Liver (tissue), 9 donors: Measurements from ENCODE around the gene PRMT5. TPM values are rescaled to one million over a fixed set of nuclear protein-coding genes. Genes with fewer than 3 reads are reported as not detected.

Source experiments
- DNase-seq: peaks from one replicate; pipeline ENCODE4 v3.0.0-alpha.2; 2017; ENCODE audit warnings: low spot score
- H3K27ac ChIP-seq, 2 donors: one replicate each; pipeline ENCODE4 v1.7.0; 2013; ENCODE audit warnings: inconsistent platforms in 2 of 2, low read length in 2 of 2, control low read depth in 1 of 2, low read depth in 1 of 2, mild to moderate bottlenecking in 1 of 2
- H3K27me3 ChIP-seq, 4 donors: one replicate each; pipeline versions ENCODE4 v1.6.1 to v1.7.0; 2013; ENCODE audit warnings: low read length in 3 of 4, inconsistent platforms in 1 of 4, mild to moderate bottlenecking in 1 of 4, moderate library complexity in 1 of 4; ENCODE audit not compliant: control insufficient read depth in 4 of 4, insufficient read depth in 4 of 4
- H3K36me3 ChIP-seq, 4 donors: one replicate each; pipeline versions ENCODE4 v1.6.1 to v1.7.0; 2013; ENCODE audit warnings: low read length in 3 of 4, mild to moderate bottlenecking in 3 of 4, low read depth in 1 of 4, moderate library complexity in 1 of 4; ENCODE audit not compliant: control insufficient read depth in 4 of 4, insufficient read depth in 3 of 4
- H3K4me1 ChIP-seq, 4 donors: one replicate each; pipeline versions ENCODE4 v1.6.1 to v1.7.0; 2013; ENCODE audit warnings: low read length in 3 of 4, mild to moderate bottlenecking in 3 of 4, moderate library complexity in 1 of 4; ENCODE audit not compliant: control insufficient read depth in 4 of 4, insufficient read depth in 4 of 4
- H3K4me3 ChIP-seq, 3 donors: one replicate each; pipeline versions ENCODE4 v1.6.1 to v1.7.0; 2013; ENCODE audit warnings: low read length in 3 of 3, control low read depth in 1 of 3, low read depth in 1 of 3, mild to moderate bottlenecking in 1 of 3
- H3K9ac ChIP-seq, 2 donors: one replicate each; pipeline ENCODE4 v1.7.0; 2013; ENCODE audit warnings: low read length in 2 of 2, mild to moderate bottlenecking in 2 of 2, moderate library complexity in 2 of 2, control low read depth in 1 of 2, low read depth in 1 of 2
- H3K9me3 ChIP-seq, 4 donors: one replicate each; pipeline versions ENCODE4 v1.6.1 to v1.7.0; 2013; ENCODE audit warnings: low read length in 3 of 4; ENCODE audit not compliant: control insufficient read depth in 4 of 4
- ATF3 ChIP-seq: IDR thresholded peaks from 2 replicates; pipeline ENCODE4 v1.6.1; 2016; ENCODE audit warnings: antibody characterized with exemption
- CTCF ChIP-seq: fragments of 150-350 bp; IDR thresholded peaks from 2 replicates; pipeline ENCODE4 v1.5.1; 2017; ENCODE audit warnings: improper control_type of control experiment, low read depth, low read length; ENCODE audit not compliant: missing input control
- EGR1 ChIP-seq, 2 donors: IDR thresholded peaks; 2 replicates each; pipeline ENCODE4 v1.6.1; 2016 to 2018; ENCODE audit warnings: antibody characterized with exemption in 2 of 2, low read depth in 2 of 2
- FOXA1 ChIP-seq: IDR thresholded peaks from 2 replicates; pipeline ENCODE4 v1.6.1; 2016; ENCODE audit warnings: antibody characterized with exemption
- FOXA2 ChIP-seq: IDR thresholded peaks from 2 replicates; pipeline ENCODE4 v1.6.1; 2016; ENCODE audit warnings: antibody characterized with exemption
- GABPA ChIP-seq, 2 donors: IDR thresholded peaks in 1 of 2; conservative IDR thresholded peaks in 1 of 2; 2 replicates each; pipeline ENCODE4 v1.6.1; 2016; ENCODE audit warnings: antibody characterized with exemption in 2 of 2, mild to moderate bottlenecking in 1 of 2, moderate library complexity in 1 of 2
- HNF4A ChIP-seq, 2 donors: conservative IDR thresholded peaks; 2 replicates each; pipeline ENCODE4 v1.6.1; 2016; ENCODE audit warnings: antibody characterized with exemption in 2 of 2, mild to moderate bottlenecking in 2 of 2
- HNF4G ChIP-seq: IDR thresholded peaks from 2 replicates; pipeline ENCODE4 v1.6.1; 2016; ENCODE audit warnings: antibody characterized with exemption
- MAX ChIP-seq: IDR thresholded peaks from 2 replicates; pipeline ENCODE4 v1.6.1; 2016; ENCODE audit warnings: antibody characterized with exemption
- RAD21 ChIP-seq, 2 donors: IDR thresholded peaks; 2 replicates each; pipeline ENCODE4 v1.6.1; 2016; ENCODE audit warnings: antibody characterized with exemption in 2 of 2, mild to moderate bottlenecking in 2 of 2
- SP1 ChIP-seq: IDR thresholded peaks from 2 replicates; pipeline ENCODE4 v1.6.1; 2018; ENCODE audit warnings: antibody characterized with exemption, mild to moderate bottlenecking
- TAF1 ChIP-seq: conservative IDR thresholded peaks from 2 replicates; pipeline ENCODE4 v1.6.1; 2016; ENCODE audit warnings: antibody characterized with exemption, mild to moderate bottlenecking
- YY1 ChIP-seq: IDR thresholded peaks from 2 replicates; pipeline ENCODE4 v1.6.1; 2016; ENCODE audit warnings: antibody characterized with exemption, mild to moderate bottlenecking
- WGBS: extraction: QIAGEN DNeasy Blood & Tissue Kit; methylation state at CpG from one replicate; pipeline ENCODE4 v1.1.7; 2013; 5-methylcytosine and 5-hydroxymethylcytosine counted together
- polyA plus RNA-seq, 2 donors: library from polyadenylated mRNA; stranded (reverse) in 1 of 2; unstranded in 1 of 2; fragments of 200-250 nt in 1 of 2; fragments of >200 nt in 1 of 2; fragmentation: Nextera tagmentation in 1 of 2; extraction: Ambion mirVana in 1 of 2; gene quantifications; one replicate each; pipeline versions ENCODE4 v1.2.1 to v1.2.3, GENCODE V29; 2013 to 2015
- total RNA-seq, 2 donors: library from RNA; depleted of rRNA; stranded (reverse); fragments of >200 nt; gene quantifications; one replicate each; pipeline ENCODE4 v1.2.3, GENCODE V29; 2014
- donor health status: healthy.
- donor health status: healthy.
- donor health status: healthy.
- donor health status: healthy.
- donor health status: healthy.

PRMT5 gene
- total and polyA plus RNA-seq, 4 donors = 14.1 to 28.2 (median 26.8) TPM

GRCh38 chr14:22878271-22879246 is 50.6 kb downstream of the PRMT5 start:
- DNase-seq = no peak
- Histone ChIP-seq H3K27me3 (no peaks in the 10 kb centered on the region), H3K9ac (no peak overlapping the region), H3K9me3 (no peaks in the 10 kb centered on the region), H3K36me3 (peaks cover 8 to 54% (median 43%) of the 10 kb centered on the region in 4 donors), H3K4me1 (peaks cover 0 to 4% (median 0%) of the 10 kb centered on the region in 4 donors), H3K27ac (no peak overlapping the region), H3K4me3 (no peak overlapping the region)
- WGBS = 87% methylated on average over 8 of the region's 8 CpGs
- no peak for TF ChIP-seq HNF4G
- TF ChIP-seq EGR1 (IDR thresholded peaks at IDR 0.05; ENCODE audit: low read depth in 2 of 2) = no peak
- TF ChIP-seq FOXA1 = no peak
- no peak for TF ChIP-seq MAX

GRCh38 chr14:22877000-22877501 is 52.1 kb downstream of the PRMT5 start:
- 96% methylated on average over 22 of the region's 22 CpGs for WGBS
- TF ChIP-seq CTCF (no peak), GABPA (IDR thresholded peaks at IDR 0.05 in 1 of 2, conservative IDR thresholded peaks at IDR 0.05 in 1 of 2) (no peak), SP1 (no peak), EGR1 (IDR thresholded peaks at IDR 0.05; ENCODE audit: low read depth in 2 of 2) (no peak), FOXA1 (no peak), RAD21 (IDR thresholded peaks at IDR 0.05) (no peak), TAF1 (no peak), YY1 (no peak), HNF4A (conservative IDR thresholded peaks at IDR 0.05) (no peak)
- DNase-seq = no peak

GRCh38 chr14:22875748-22876319 is 53.3 kb downstream of the PRMT5 start:
- no peak for DNase-seq
- 98% methylated on average over 20 of the region's 20 CpGs for WGBS
- Histone ChIP-seq H3K9me3 (no peaks in the 10 kb centered on the region), H3K27me3 (no peaks in the 10 kb centered on the region), H3K4me3 (no peak overlapping the region), H3K27ac (no peak overlapping the region), H3K36me3 (peaks cover 8 to 54% (median 43%) of the 10 kb centered on the region in 4 donors), H3K9ac (no peak overlapping the region), H3K4me1 (peaks cover 0 to 9% (median 6%) of the 10 kb centered on the region in 4 donors)
- TF ChIP-seq FOXA2 (no peak), CTCF (no peak), ATF3 (no peak), RAD21 (IDR thresholded peaks at IDR 0.05) (no peak), FOXA1 (no peak), HNF4A (conservative IDR thresholded peaks at IDR 0.05) (no peak)

More at GRCh38 chr14:22877000-22877501, 52.1 kb downstream of the PRMT5 start:
- no peak overlapping the region for H3K27ac ChIP-seq
- no peak overlapping the region for H3K9ac ChIP-seq
- H3K4me1 ChIP-seq = peaks cover 0 to 8% (median 5%) of the 10 kb centered on the region in 4 donors
- peaks cover 8 to 54% (median 43%) of the 10 kb centered on the region in 4 donors for H3K36me3 ChIP-seq
- no peaks in the 10 kb centered on the region for H3K9me3 ChIP-seq
- no peaks in the 10 kb centered on the region for H3K27me3 ChIP-seq
- H3K4me3 ChIP-seq = no peak overlapping the region
